ENCODE data around the gene FHL2. TPM values are rescaled to one million over a fixed set of nuclear protein-coding genes. Genes with fewer than 3 reads are reported as not detected.

FHL2 gene
- total and polyA plus RNA-seq, 2 of the 13 experiments (the other 11 are each of a cell fraction or from before 2014, with no cell fraction given) = 1.9 to 74.8 TPM

DNA sequence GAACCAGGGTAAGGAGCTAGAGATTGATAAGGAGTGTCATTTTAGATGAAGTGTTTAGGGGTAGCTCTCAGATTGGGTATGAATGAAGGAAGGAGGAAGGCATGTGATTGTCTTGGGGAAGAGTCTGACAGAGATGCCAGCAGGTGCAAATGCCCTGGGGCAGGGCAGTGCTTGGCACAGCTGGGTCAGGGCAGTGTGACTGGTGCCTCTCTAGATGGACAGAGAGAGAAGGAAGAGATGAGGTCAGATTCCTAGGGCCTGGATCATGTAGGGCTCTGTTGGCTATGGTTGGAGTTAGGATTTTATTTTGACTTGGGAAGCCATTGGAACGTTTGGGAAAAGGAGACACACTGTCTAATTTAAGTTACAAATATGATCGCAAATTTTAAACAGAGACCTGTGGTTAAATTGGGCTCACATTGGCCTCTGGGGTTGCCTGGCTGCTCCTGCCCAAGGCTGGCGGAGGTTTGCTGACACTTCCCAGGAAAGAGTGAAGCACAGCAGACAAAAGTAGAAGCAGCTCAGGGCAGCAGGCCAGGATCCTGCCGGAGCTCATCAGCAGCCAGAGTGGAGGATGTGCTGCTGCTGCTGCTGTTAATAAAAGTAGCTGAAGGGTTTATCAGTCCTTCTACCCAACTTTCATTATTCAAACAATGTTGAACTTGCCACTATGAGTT, 32.7 kb upstream of the FHL2 start:
- CTCF ChIA-PET (ENCODE audit: low intra/inter-chr PET ratio, low total read pairs) = no interaction called here
- no peak overlapping the region for H3K27ac ChIP-seq (ENCODE audit: extremely low read length, insufficient read depth, low read length)
- FAIRE-seq (no peak), ATAC-seq (no peak), DNase-seq (ENCODE audit: low spot score) (no peak)
- H3K4me3 ChIP-seq (replicated peaks in 1 of 3; ENCODE audit: insufficient read depth in 1 of 3, low read depth in 2 of 3, low read length in 3 of 3) = no peak overlapping the region
- intact Hi-C loops (cut with micrococcal nuclease; ENCODE audit: unreplicated experiment) = no loop called here
- H3K27me3 ChIP-seq (ENCODE audit: control insufficient read depth in 1 of 2, insufficient read depth in 2 of 2, low read length in 2 of 2) = peaks cover 4 to 19% of the 10 kb centered on the region in 2 experiments
- H2AFZ ChIP-seq (ENCODE audit: low read length) = no peak overlapping the region
- H3K36me3 ChIP-seq (replicated peaks in 1 of 2; ENCODE audit: control insufficient read depth in 1 of 2, insufficient read depth in 2 of 2, low read length in 2 of 2) = no peaks in the 10 kb centered on the region
- H3K4me1 ChIP-seq (ENCODE audit: insufficient read depth, low read length) = peaks cover 8% of the 10 kb centered on the region; the same call in 1 of the 2 replicates
- TF ChIP-seq, protein P1, sequence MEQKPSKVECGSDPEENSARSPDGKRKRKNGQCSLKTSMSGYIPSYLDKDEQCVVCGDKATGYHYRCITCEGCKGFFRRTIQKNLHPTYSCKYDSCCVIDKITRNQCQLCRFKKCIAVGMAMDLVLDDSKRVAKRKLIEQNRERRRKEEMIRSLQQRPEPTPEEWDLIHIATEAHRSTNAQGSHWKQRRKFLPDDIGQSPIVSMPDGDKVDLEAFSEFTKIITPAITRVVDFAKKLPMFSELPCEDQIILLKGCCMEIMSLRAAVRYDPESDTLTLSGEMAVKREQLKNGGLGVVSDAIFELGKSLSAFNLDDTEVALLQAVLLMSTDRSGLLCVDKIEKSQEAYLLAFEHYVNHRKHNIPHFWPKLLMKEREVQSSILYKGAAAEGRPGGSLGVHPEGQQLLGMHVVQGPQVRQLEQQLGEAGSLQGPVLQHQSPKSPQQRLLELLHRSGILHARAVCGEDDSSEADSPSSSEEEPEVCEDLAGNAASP (CRISPR knock-in tag; IDR thresholded peaks at IDR 0.05; ENCODE audit: borderline replicate concordance) = no peak
- TF ChIP-seq MEF2D (CRISPR knock-in tag; IDR thresholded peaks at IDR 0.05) (no peak), TCF7 (IDR thresholded peaks at IDR 0.05; ENCODE audit: low read depth) (no peak), MIER3 (CRISPR knock-in tag; IDR thresholded peaks at IDR 0.05; ENCODE audit: borderline replicate concordance) (no peak), ZNF552 (CRISPR knock-in tag; IDR thresholded peaks at IDR 0.05; ENCODE audit: borderline replicate concordance) (no peak), PITX1 (CRISPR knock-in tag; IDR thresholded peaks at IDR 0.05) (no peak), STAG1 (CRISPR knock-in tag; IDR thresholded peaks at IDR 0.05) (no peak), ZNF784 (CRISPR knock-in tag; IDR thresholded peaks at IDR 0.05; ENCODE audit: borderline replicate concordance) (no peak), HMG20A (CRISPR knock-in tag; IDR thresholded peaks at IDR 0.05; ENCODE audit: borderline replicate concordance) (no peak), ZNF781 (CRISPR knock-in tag; IDR thresholded peaks at IDR 0.05; ENCODE audit: borderline replicate concordance, not compliant biosample characterization) (no peak), SNAPC2 (CRISPR knock-in tag; IDR thresholded peaks at IDR 0.05) (no peak), FIP1L1 (IDR thresholded peaks at IDR 0.05; ENCODE audit: borderline replicate concordance, insufficient read depth, low read depth, low read length) (no peak), GABPB1 (CRISPR knock-in tag; IDR thresholded peaks at IDR 0.05) (no peak), ZNF224 (CRISPR knock-in tag; IDR thresholded peaks at IDR 0.05) (no peak), RARG (CRISPR knock-in tag; IDR thresholded peaks at IDR 0.05; ENCODE audit: low read depth) (no peak), SATB2 (CRISPR knock-in tag; IDR thresholded peaks at IDR 0.05) (no peak), MTA1 (CRISPR knock-in tag; IDR thresholded peaks at IDR 0.05; ENCODE audit: borderline replicate concordance) (no peak)
- TF ChIP-seq, protein P2, sequence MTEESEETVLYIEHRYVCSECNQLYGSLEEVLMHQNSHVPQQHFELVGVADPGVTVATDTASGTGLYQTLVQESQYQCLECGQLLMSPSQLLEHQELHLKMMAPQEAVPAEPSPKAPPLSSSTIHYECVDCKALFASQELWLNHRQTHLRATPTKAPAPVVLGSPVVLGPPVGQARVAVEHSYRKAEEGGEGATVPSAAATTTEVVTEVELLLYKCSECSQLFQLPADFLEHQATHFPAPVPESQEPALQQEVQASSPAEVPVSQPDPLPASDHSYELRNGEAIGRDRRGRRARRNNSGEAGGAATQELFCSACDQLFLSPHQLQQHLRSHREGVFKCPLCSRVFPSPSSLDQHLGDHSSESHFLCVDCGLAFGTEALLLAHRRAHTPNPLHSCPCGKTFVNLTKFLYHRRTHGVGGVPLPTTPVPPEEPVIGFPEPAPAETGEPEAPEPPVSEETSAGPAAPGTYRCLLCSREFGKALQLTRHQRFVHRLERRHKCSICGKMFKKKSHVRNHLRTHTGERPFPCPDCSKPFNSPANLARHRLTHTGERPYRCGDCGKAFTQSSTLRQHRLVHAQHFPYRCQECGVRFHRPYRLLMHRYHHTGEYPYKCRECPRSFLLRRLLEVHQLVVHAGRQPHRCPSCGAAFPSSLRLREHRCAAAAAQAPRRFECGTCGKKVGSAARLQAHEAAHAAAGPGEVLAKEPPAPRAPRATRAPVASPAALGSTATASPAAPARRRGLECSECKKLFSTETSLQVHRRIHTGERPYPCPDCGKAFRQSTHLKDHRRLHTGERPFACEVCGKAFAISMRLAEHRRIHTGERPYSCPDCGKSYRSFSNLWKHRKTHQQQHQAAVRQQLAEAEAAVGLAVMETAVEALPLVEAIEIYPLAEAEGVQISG (CRISPR knock-in tag; IDR thresholded peaks at IDR 0.05) = no peak
- TF ChIP-seq, protein P3, sequence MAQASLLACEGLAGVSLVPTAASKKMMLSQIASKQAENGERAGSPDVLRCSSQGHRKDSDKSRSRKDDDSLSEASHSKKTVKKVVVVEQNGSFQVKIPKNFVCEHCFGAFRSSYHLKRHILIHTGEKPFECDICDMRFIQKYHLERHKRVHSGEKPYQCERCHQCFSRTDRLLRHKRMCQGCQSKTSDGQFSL (CRISPR knock-in tag; IDR thresholded peaks at IDR 0.05) = no peak
- WGBS (ENCODE audit: low lambda C conversion rate) = 52% methylated on average over 4 of the region's 4 CpGs
- POLR2A ChIA-PET = no interaction called here
- no peaks in the 10 kb centered on the region for H3K9me3 ChIP-seq (ENCODE audit: low read length)
- no peaks in the 10 kb centered on the region for H3K79me2 ChIP-seq (ENCODE audit: insufficient read depth, low read length)
- BruUV-seq (replicated peaks) = no TSS peak
- no peak overlapping the region for H3K9ac ChIP-seq (ENCODE audit: insufficient read depth, low read depth, low read length)
- H3K4me2 ChIP-seq (ENCODE audit: low read depth, low read length) = no peak overlapping the region
- no peaks in the 10 kb centered on the region for H4K20me1 ChIP-seq (ENCODE audit: insufficient read depth, low read length)
- in situ Hi-C loops (cut with HindIII; ENCODE audit: extremely low pct_ligation_motif_present, low pct_unique_long_range_greater_than_20kb) = no loop called here

Measured in HepG2 (cell line).